SK-N-SH treated with all-trans-retinoic acid at 6 μM for 48 hours (cell line): ENCODE data around the gene UBE2R2.

ENCODE experiments used
- ATAC-seq: fragments of 200-7000 bp; cut with Tn5 transposase; 3 replicates; pipeline ENCODE4 v1.9.1; 2020; ENCODE audit warnings: mild to moderate bottlenecking, moderate library complexity
- BACH2 ChIP-seq: fragments of 250-450 bp; sonication (Bioruptor Pico); IDR thresholded peaks from 2 replicates; pipeline ENCODE4 v1.9.0; 2021; ENCODE audit warnings: mild to moderate bottlenecking, borderline replicate concordance
- CSDC2 ChIP-seq: fragments of 250-450 bp; sonication (Bioruptor Pico); IDR thresholded peaks from 2 replicates; pipeline ENCODE4 v1.5.0; 2020; ENCODE audit warnings: mild to moderate bottlenecking, moderate library complexity
- ESRRG ChIP-seq: fragments of 250-450 bp; sonication (Bioruptor Pico); IDR thresholded peaks from 2 replicates; pipeline ENCODE4 v1.6.1; 2021; ENCODE audit warnings: mild to moderate bottlenecking
- GLIS3 ChIP-seq: fragments of 250-450 bp; sonication (Bioruptor Pico); IDR thresholded peaks from 2 replicates; pipeline ENCODE4 v1.5.0; 2020; ENCODE audit warnings: mild to moderate bottlenecking, moderate library complexity
- OSR1 ChIP-seq: fragments of 250-450 bp; sonication (Bioruptor Pico); IDR thresholded peaks from 2 replicates; pipeline ENCODE4 v1.8.0; 2022; ENCODE audit warnings: moderate library complexity, mild to moderate bottlenecking, inconsistent platforms
- RARB ChIP-seq: fragments of 250-450 bp; sonication (Bioruptor Pico); IDR thresholded peaks from 2 replicates; pipeline ENCODE4 v1.8.0; 2021; ENCODE audit warnings: mild to moderate bottlenecking, moderate library complexity
- SNAI2 ChIP-seq: fragments of 250-450 bp; sonication (Bioruptor Pico); IDR thresholded peaks from 2 replicates; pipeline ENCODE4 v1.5.0; 2020; ENCODE audit warnings: mild to moderate bottlenecking, moderate library complexity
- TCF4 ChIP-seq: fragments of 250-450 bp; sonication (Bioruptor Pico); IDR thresholded peaks from 2 replicates; pipeline ENCODE4 v1.8.0; 2021; ENCODE audit warnings: mild to moderate bottlenecking, moderate library complexity, borderline replicate concordance
- TOX ChIP-seq: fragments of 250-450 bp; sonication (Bioruptor Pico); IDR thresholded peaks from 2 replicates; pipeline ENCODE4 v1.8.0; 2021; ENCODE audit warnings: mild to moderate bottlenecking, moderate library complexity, borderline replicate concordance
- ZC3H10 ChIP-seq: fragments of 250-450 bp; sonication (Bioruptor Pico); IDR thresholded peaks from 2 replicates; pipeline ENCODE4 v1.5.1; 2021; ENCODE audit warnings: mild to moderate bottlenecking, moderate library complexity
- ZFP3 ChIP-seq: fragments of 250-450 bp; sonication (Bioruptor Pico); IDR thresholded peaks from 2 replicates; pipeline ENCODE4 v1.5.0; 2020; ENCODE audit warnings: mild to moderate bottlenecking, moderate library complexity
- ZFP30 ChIP-seq: fragments of 450-650 bp; formaldehyde crosslinking; IDR thresholded peaks from 2 replicates; pipeline ENCODE4 v1.5.0; 2022; ENCODE audit warnings: mild to moderate bottlenecking, moderate library complexity
- ZNF70 ChIP-seq: fragments of 450-650 bp; formaldehyde crosslinking; IDR thresholded peaks from 2 replicates; pipeline ENCODE4 v1.5.0; 2020; ENCODE audit warnings: mild to moderate bottlenecking, moderate library complexity
- ZNF8 ChIP-seq: fragments of 450-650 bp; formaldehyde crosslinking; IDR thresholded peaks from 2 replicates; pipeline ENCODE4 v1.5.0; 2020; ENCODE audit warnings: mild to moderate bottlenecking, moderate library complexity
- TF ChIP-seq, protein P1 (sequence below): fragments of 250-450 bp; sonication (Bioruptor Pico); IDR thresholded peaks from 2 replicates; pipeline ENCODE4 v1.5.1; 2020; ENCODE audit warnings: low read depth, mild to moderate bottlenecking, moderate library complexity
- TF ChIP-seq, protein P2 (sequence below): fragments of 250-450 bp; sonication (Bioruptor Pico); IDR thresholded peaks from 2 replicates; pipeline ENCODE4 v1.5.1; 2021; ENCODE audit warnings: mild to moderate bottlenecking, moderate library complexity
- TF ChIP-seq, protein P3 (sequence below): fragments of 250-450 bp; sonication (Bioruptor Pico); IDR thresholded peaks from 2 replicates; pipeline ENCODE4 v1.8.0; 2021; ENCODE audit warnings: low read depth, mild to moderate bottlenecking, moderate library complexity, borderline replicate concordance
- TF ChIP-seq, protein P4 (sequence below): fragments of 250-450 bp; sonication (Bioruptor Pico); IDR thresholded peaks from 2 replicates; pipeline ENCODE4 v1.5.0; 2020; ENCODE audit warnings: mild to moderate bottlenecking, moderate library complexity

The UBE2R2 gene

DNA sequence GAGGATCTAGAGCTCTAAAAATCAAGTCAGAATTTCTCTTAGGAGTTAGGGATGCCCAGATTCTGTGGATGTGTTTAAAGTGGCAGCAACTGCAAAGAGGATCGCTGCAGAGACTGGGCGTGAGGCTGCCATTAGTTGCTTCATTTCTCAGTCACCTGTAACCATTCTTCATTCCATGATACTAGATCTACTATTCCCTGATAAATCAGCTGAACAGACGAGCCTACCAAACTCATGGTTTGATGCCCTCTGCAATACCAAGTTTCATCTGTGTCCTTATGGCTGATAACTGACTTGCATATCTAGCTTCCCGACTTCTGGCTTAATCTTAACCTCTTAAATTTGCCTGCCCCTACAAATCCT, 33.3 kb downstream of the UBE2R2 start:
- ATAC-seq = no peak
- TF ChIP-seq, protein P1, sequence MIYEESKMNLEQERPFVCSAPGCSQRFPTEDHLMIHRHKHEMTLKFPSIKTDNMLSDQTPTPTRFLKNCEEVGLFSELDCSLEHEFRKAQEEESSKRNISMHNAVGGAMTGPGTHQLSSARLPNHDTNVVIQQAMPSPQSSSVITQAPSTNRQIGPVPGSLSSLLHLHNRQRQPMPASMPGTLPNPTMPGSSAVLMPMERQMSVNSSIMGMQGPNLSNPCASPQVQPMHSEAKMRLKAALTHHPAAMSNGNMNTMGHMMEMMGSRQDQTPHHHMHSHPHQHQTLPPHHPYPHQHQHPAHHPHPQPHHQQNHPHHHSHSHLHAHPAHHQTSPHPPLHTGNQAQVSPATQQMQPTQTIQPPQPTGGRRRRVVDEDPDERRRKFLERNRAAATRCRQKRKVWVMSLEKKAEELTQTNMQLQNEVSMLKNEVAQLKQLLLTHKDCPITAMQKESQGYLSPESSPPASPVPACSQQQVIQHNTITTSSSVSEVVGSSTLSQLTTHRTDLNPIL (CRISPR knock-in tag) = no peak
- TF ChIP-seq ESRRG (CRISPR knock-in tag) (no peak), BACH2 (CRISPR knock-in tag) (no peak), OSR1 (CRISPR knock-in tag) (no peak), RARB (CRISPR knock-in tag) (no peak), ZC3H10 (no peak), TOX (CRISPR knock-in tag) (no peak), ZNF8 (CRISPR knock-in tag) (no peak), ZFP30 (no peak), TCF4 (CRISPR knock-in tag) (no peak)
- TF ChIP-seq, protein P2, sequence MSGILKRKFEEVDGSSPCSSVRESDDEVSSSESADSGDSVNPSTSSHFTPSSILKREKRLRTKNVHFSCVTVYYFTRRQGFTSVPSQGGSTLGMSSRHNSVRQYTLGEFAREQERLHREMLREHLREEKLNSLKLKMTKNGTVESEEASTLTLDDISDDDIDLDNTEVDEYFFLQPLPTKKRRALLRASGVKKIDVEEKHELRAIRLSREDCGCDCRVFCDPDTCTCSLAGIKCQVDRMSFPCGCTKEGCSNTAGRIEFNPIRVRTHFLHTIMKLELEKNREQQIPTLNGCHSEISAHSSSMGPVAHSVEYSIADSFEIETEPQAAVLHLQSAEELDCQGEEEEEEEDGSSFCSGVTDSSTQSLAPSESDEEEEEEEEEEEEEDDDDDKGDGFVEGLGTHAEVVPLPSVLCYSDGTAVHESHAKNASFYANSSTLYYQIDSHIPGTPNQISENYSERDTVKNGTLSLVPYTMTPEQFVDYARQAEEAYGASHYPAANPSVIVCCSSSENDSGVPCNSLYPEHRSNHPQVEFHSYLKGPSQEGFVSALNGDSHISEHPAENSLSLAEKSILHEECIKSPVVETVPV = no peak
- TF ChIP-seq, protein P3, sequence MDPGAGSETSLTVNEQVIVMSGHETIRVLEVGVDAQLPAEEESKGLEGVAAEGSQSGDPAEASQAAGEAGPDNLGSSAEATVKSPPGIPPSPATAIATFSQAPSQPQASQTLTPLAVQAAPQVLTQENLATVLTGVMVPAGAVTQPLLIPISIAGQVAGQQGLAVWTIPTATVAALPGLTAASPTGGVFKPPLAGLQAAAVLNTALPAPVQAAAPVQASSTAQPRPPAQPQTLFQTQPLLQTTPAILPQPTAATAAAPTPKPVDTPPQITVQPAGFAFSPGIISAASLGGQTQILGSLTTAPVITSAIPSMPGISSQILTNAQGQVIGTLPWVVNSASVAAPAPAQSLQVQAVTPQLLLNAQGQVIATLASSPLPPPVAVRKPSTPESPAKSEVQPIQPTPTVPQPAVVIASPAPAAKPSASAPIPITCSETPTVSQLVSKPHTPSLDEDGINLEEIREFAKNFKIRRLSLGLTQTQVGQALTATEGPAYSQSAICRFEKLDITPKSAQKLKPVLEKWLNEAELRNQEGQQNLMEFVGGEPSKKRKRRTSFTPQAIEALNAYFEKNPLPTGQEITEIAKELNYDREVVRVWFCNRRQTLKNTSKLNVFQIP = no peak
- TF ChIP-seq, protein P4, sequence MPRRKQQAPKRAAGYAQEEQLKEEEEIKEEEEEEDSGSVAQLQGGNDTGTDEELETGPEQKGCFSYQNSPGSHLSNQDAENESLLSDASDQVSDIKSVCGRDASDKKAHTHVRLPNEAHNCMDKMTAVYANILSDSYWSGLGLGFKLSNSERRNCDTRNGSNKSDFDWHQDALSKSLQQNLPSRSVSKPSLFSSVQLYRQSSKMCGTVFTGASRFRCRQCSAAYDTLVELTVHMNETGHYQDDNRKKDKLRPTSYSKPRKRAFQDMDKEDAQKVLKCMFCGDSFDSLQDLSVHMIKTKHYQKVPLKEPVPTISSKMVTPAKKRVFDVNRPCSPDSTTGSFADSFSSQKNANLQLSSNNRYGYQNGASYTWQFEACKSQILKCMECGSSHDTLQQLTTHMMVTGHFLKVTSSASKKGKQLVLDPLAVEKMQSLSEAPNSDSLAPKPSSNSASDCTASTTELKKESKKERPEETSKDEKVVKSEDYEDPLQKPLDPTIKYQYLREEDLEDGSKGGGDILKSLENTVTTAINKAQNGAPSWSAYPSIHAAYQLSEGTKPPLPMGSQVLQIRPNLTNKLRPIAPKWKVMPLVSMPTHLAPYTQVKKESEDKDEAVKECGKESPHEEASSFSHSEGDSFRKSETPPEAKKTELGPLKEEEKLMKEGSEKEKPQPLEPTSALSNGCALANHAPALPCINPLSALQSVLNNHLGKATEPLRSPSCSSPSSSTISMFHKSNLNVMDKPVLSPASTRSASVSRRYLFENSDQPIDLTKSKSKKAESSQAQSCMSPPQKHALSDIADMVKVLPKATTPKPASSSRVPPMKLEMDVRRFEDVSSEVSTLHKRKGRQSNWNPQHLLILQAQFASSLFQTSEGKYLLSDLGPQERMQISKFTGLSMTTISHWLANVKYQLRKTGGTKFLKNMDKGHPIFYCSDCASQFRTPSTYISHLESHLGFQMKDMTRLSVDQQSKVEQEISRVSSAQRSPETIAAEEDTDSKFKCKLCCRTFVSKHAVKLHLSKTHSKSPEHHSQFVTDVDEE (CRISPR knock-in tag) = no peak

DNA sequence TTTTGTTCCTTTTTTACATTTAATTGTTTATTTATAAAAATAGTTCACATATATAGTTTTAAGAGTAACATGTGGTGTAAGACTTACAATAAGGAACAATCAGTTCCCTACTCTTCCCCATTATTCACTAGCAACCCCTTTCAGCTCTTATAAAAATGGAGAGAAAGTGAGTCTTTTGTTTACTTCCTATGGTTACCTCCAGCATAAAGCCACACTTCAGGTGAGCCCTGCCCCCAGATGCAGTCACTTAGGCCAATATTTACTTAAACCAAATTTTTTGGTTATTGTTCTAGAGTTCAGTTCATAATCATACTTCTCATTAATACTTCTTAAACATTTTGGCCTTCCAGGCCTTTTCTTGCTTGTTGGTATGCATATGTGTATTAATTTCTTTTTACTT, 33.7 kb downstream of the UBE2R2 start:
- TF ChIP-seq, protein P3 = no peak
- no peak for TF ChIP-seq GLIS3
- TF ChIP-seq, protein P2 = no peak
- TF ChIP-seq BACH2 (CRISPR knock-in tag) = no peak
- no peak for TF ChIP-seq ZC3H10
- no peak for TF ChIP-seq CSDC2 (CRISPR knock-in tag)
- TF ChIP-seq, protein P4 (CRISPR knock-in tag) = no peak
- no peak for TF ChIP-seq SNAI2 (CRISPR knock-in tag)
- TF ChIP-seq ZNF70 (CRISPR knock-in tag) = no peak
- TF ChIP-seq, protein P1 (CRISPR knock-in tag) = no peak
- TF ChIP-seq RARB (CRISPR knock-in tag) = no peak
- TF ChIP-seq ESRRG (CRISPR knock-in tag) = no peak
- TF ChIP-seq TCF4 (CRISPR knock-in tag) = no peak
- TF ChIP-seq ZFP3 = no peak
- TF ChIP-seq ZFP30 = no peak
- ATAC-seq = no peak
